MCF 10A (cell line): ENCODE measurements around the gene SH3BGR. TPM values are rescaled to one million over a fixed set of nuclear protein-coding genes. Genes with fewer than 3 reads are reported as not detected.

ENCODE experiments used
- BruUV-seq: library from RNA; stranded (reverse); fragments of 400-500 nt; replicated peaks from 2 replicates; lab custom pipeline; 2021; lab: Mats Ljungman, UMichigan
- CTCF ChIA-PET: fragments of 300-600 bp; sonication (Branson Sonifier 250); formaldehyde crosslinking; extraction: SDS; loops from one replicate; lab custom pipeline; 2021; ENCODE audit warnings: antibody characterized with exemption, inconsistent platforms; lab: Yijun Ruan, JAX
- POLR2A ChIA-PET: fragments of 300-600, 350-650 bp; sonication (Branson Sonifier 250); formaldehyde crosslinking; extraction: SDS; loops from one replicate; lab custom pipeline; 2020; ENCODE audit warnings: antibody characterized with exemption, inconsistent platforms; lab: Yijun Ruan, JAX
- DNase-seq: peaks from one replicate; pipeline ENCODE4 v3.0.0-alpha.2; 2018; ENCODE audit not compliant: unreplicated experiment
- H3K27ac Mint-ChIP-seq: one replicate; pipeline ENCODE4 v1.8.0; 2022; ENCODE audit warnings: mild to moderate bottlenecking, low read depth, mixed read lengths; ENCODE audit not compliant: unreplicated experiment
- H3K27me3 Mint-ChIP-seq: one replicate; pipeline ENCODE4 v1.8.0; 2022; ENCODE audit warnings: mixed read lengths; ENCODE audit not compliant: insufficient read depth, unreplicated experiment
- H3K36me3 Mint-ChIP-seq: one replicate; pipeline ENCODE4 v1.8.0; 2022; ENCODE audit warnings: mild to moderate bottlenecking, moderate library complexity, mixed read lengths; ENCODE audit not compliant: insufficient read depth, unreplicated experiment
- H3K4me1 Mint-ChIP-seq: one replicate; pipeline ENCODE4 v1.8.0; 2022; ENCODE audit warnings: mixed read lengths; ENCODE audit not compliant: insufficient read depth, unreplicated experiment
- H3K4me3 Mint-ChIP-seq: one replicate; pipeline ENCODE4 v1.8.0; 2022; ENCODE audit warnings: mild to moderate bottlenecking, moderate library complexity, mixed read lengths; ENCODE audit not compliant: unreplicated experiment
- H3K9me3 Mint-ChIP-seq: one replicate; pipeline ENCODE4 v1.8.0; 2022; ENCODE audit warnings: mixed read lengths; ENCODE audit not compliant: unreplicated experiment
- intact Hi-C: fragments of 100-400 bp; cut with micrococcal nuclease; formaldehyde crosslinking; loops from 2 replicates; pipeline ENCODE4 v1.14.1; 2022
- total RNA-seq: library from RNA; stranded (reverse); gene quantifications from 2 replicates; pipeline ENCODE4 v1.2.3, GENCODE V29; 2022
- TF ChIP-seq, protein P1 (sequence below): fragments of 200-600 bp; IDR thresholded peaks from one replicate; pipeline ENCODE4 v1.8.0; 2022; ENCODE audit warnings: antibody characterized with exemption, mild to moderate bottlenecking; ENCODE audit not compliant: unreplicated experiment

The SH3BGR gene
- total RNA-seq, 1 experiment from 2014 or later: 11.3 TPM

GRCh38 chr21:39499156-39499555, 47.4 kb downstream of the SH3BGR start:
- Mint-ChIP-seq H3K4me1 (no peaks in the 10 kb centered on the region), H3K4me3 (no peak overlapping the region), H3K36me3 (peaks cover 5% of the 10 kb centered on the region), H3K27me3 (no peaks in the 10 kb centered on the region), H3K9me3 (peaks cover 4% of the 10 kb centered on the region), H3K27ac (no peak overlapping the region)
- intact Hi-C loops: no loop called here
- TF ChIP-seq, protein P1, sequence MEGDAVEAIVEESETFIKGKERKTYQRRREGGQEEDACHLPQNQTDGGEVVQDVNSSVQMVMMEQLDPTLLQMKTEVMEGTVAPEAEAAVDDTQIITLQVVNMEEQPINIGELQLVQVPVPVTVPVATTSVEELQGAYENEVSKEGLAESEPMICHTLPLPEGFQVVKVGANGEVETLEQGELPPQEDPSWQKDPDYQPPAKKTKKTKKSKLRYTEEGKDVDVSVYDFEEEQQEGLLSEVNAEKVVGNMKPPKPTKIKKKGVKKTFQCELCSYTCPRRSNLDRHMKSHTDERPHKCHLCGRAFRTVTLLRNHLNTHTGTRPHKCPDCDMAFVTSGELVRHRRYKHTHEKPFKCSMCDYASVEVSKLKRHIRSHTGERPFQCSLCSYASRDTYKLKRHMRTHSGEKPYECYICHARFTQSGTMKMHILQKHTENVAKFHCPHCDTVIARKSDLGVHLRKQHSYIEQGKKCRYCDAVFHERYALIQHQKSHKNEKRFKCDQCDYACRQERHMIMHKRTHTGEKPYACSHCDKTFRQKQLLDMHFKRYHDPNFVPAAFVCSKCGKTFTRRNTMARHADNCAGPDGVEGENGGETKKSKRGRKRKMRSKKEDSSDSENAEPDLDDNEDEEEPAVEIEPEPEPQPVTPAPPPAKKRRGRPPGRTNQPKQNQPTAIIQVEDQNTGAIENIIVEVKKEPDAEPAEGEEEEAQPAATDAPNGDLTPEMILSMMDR: no peak
- BruUV-seq: no TSS peak
- POLR2A ChIA-PET: no interaction called here
- CTCF ChIA-PET: no interaction called here
- DNase-seq: no peak

DNA sequence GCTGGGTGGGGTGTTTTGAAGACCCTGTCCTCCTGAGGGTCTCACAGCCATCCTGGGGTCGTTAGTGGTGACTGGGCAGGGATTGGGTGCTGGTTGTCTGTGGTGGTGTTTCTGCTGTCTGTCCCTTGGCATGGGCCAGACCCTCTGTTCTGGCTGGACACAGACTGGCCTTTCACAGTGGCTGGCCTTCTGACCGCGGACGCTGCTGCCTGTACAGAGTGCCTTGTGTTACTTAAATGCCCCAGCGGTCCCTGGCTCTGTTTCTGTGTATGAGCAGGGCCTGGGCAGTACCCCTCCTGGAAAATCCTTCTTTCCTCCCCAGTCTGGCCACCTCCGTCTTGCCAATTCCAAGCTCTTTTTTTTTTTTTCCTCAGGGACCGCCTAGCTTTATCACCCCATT, 50.9 kb downstream of the SH3BGR start:
- POLR2A ChIA-PET: no interaction called here
- TF ChIP-seq, protein P1: no peak
- CTCF ChIA-PET: interaction anchor here (0.5 kb wide), 1 partner anchor 364 kb away, joined by 4 read pairs; no protein-coding TSS in a partner anchor
- no peaks in the 10 kb centered on the region for H3K9me3 Mint-ChIP-seq
- no peak overlapping the region for H3K27ac Mint-ChIP-seq
- DNase-seq: no peak
- H3K4me1 Mint-ChIP-seq: no peaks in the 10 kb centered on the region
- intact Hi-C loops: no loop called here
- H3K4me3 Mint-ChIP-seq: no peak overlapping the region
- peaks cover 5% of the 10 kb centered on the region for H3K36me3 Mint-ChIP-seq
- H3K27me3 Mint-ChIP-seq: no peaks in the 10 kb centered on the region
- BruUV-seq: no TSS peak

DNA sequence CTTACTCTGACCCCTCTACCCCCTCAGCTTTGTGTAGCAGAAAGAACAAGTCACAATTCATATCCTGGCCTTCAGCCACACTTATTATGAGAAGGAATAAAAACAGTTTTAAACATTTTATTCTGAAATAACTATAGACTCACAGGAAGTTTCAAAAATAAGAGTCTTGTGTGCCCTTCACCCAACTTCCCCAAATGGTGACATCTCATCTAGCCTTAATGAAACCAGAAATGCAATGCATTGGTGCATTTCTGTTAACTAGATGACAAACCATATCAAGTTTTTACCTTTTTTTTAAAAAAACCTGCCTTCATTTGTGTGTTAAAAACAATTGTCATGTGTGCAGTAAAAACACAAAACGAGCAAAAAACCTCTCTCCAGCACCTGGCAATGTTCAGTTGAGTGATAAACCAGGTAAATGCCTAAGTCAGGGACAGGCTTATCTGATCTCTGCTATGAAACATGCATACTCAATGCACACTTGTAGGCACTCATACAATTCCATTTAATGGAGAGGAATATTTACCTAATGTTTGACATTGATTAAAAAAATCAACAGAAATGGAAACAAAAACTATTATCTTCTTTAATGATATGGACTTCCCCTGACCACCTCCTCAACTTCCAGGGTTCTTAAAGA, 51.5 kb downstream of the SH3BGR start:
- ChIA-PET POLR2A (no interaction called here), CTCF (no interaction called here)
- TF ChIP-seq, protein P1: no peak
- Mint-ChIP-seq H3K4me1 (no peaks in the 10 kb centered on the region), H3K4me3 (no peak overlapping the region), H3K27me3 (no peaks in the 10 kb centered on the region), H3K9me3 (no peaks in the 10 kb centered on the region), H3K36me3 (peaks cover 5% of the 10 kb centered on the region), H3K27ac (no peak overlapping the region)
- intact Hi-C loops: no loop called here
- BruUV-seq: no TSS peak
- DNase-seq: no peak

GRCh38 chr21:39504230-39504629, 52.5 kb downstream of the SH3BGR start:
- Mint-ChIP-seq H3K36me3 (peaks cover 5% of the 10 kb centered on the region), H3K9me3 (no peaks in the 10 kb centered on the region), H3K4me3 (no peak overlapping the region), H3K27ac (no peak overlapping the region), H3K4me1 (no peaks in the 10 kb centered on the region), H3K27me3 (no peaks in the 10 kb centered on the region)
- BruUV-seq: no TSS peak
- TF ChIP-seq, protein P1: no peak
- no peak for DNase-seq
- CTCF ChIA-PET: interaction anchor here (0.6 to 2.0 kb wide), 5 partner anchors 14 to 642 kb away, joined by 3 to 8 read pairs (median 3); no protein-coding TSS in a partner anchor
- intact Hi-C loops: no loop called here
- POLR2A ChIA-PET: no interaction called here
